Measurements from ENCODE around the gene TUBB2A. TPM values are rescaled to one million over a fixed set of nuclear protein-coding genes. Genes with fewer than 3 reads are reported as not detected.
A peak's percentile ranks its signal among the peaks of the same experiment; 100 is the strongest.

The TUBB2A gene
- total and polyA plus RNA-seq, 2 of the 13 experiments (the other 11 are each of a cell fraction or from before 2014, with no cell fraction given) = 35.3 to 106 TPM

DNA sequence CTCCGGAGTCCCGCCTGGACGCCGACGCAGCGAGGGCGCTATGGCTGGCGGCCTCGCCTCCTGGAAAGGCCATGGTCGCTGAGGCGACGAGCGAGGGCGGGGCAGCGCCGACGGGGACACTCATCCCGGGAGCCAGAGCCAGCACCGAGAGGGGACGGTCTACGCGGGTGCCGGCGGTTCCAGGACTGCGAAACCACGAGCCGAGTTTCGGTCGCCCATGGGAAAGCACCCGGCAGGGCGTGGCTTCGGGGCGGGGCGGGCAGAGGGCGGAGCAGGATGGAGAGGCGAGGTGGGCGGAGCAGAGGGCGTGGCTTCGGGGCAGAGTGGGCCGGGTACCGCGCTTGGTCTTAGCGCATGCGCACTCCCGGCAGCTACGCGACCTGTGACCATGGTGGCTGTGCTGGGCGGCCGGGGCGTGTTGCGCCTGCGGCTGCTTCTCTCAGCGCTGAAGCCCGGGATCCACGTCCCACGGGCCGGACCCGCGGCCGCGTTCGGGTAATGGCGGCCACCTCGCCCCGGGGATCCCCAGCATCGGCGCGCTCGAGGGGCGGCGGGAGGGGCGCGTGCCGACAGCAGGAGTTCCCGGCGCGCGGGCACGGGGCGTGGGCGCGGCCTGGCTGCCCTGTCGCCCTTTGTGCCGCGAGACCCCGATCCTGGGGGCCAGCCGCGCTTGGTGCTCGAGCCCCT, 38.8 kb downstream of the TUBB2A start, which contains the start of gene BPHL (continued):
- TF ChIP-seq TBL1XR1 (IDR thresholded peaks at IDR 0.05; ENCODE audit: borderline replicate concordance, low read length, partially characterized antibody) (no peak), NONO (IDR thresholded peaks at IDR 0.05) (no peak), NONO (CRISPR knock-in tag; conservative IDR thresholded peaks at IDR 0.05) (peak; percentile 95), KDM5B (CRISPR knock-in tag; IDR thresholded peaks at IDR 0.05; ENCODE audit: borderline replicate concordance) (peak; percentile 88; the same call in 1 of the 2 replicates), ZNF33B (CRISPR knock-in tag; IDR thresholded peaks at IDR 0.05) (0 out of 2 replicates have a peak, but pooled peaks have one; percentile 68), HBP1 (CRISPR knock-in tag; IDR thresholded peaks at IDR 0.05; ENCODE audit: low read depth) (peak; percentile 58; the same call in 1 of the 2 replicates), GATAD1 (CRISPR knock-in tag; IDR thresholded peaks at IDR 0.05) (peak; percentile 75), ARID5B (CRISPR knock-in tag; IDR thresholded peaks at IDR 0.05) (peak; percentile 59), SP140L (CRISPR knock-in tag; IDR thresholded peaks at IDR 0.05; ENCODE audit: borderline replicate concordance) (peak; percentile 71; the same call in 1 of the 2 replicates), KLF6 (CRISPR knock-in tag; IDR thresholded peaks at IDR 0.05) (peak; percentile 90), MLLT10 (CRISPR knock-in tag; IDR thresholded peaks at IDR 0.05) (no peak), ZBTB20 (CRISPR knock-in tag; IDR thresholded peaks at IDR 0.05; ENCODE audit: borderline replicate concordance, low read depth) (peak; percentile 71), SKI (IDR thresholded peaks at IDR 0.05; ENCODE audit: partially characterized antibody) (peak; percentile 81), THYN1 (CRISPR knock-in tag; IDR thresholded peaks at IDR 0.05; ENCODE audit: borderline replicate concordance, low read depth) (no peak)
- TF ChIP-seq, protein P1, sequence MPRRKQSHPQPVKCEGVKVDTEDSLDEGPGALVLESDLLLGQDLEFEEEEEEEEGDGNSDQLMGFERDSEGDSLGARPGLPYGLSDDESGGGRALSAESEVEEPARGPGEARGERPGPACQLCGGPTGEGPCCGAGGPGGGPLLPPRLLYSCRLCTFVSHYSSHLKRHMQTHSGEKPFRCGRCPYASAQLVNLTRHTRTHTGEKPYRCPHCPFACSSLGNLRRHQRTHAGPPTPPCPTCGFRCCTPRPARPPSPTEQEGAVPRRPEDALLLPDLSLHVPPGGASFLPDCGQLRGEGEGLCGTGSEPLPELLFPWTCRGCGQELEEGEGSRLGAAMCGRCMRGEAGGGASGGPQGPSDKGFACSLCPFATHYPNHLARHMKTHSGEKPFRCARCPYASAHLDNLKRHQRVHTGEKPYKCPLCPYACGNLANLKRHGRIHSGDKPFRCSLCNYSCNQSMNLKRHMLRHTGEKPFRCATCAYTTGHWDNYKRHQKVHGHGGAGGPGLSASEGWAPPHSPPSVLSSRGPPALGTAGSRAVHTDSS (CRISPR knock-in tag; conservative IDR thresholded peaks at IDR 0.05) = no peak
- TF ChIP-seq, protein P2, sequence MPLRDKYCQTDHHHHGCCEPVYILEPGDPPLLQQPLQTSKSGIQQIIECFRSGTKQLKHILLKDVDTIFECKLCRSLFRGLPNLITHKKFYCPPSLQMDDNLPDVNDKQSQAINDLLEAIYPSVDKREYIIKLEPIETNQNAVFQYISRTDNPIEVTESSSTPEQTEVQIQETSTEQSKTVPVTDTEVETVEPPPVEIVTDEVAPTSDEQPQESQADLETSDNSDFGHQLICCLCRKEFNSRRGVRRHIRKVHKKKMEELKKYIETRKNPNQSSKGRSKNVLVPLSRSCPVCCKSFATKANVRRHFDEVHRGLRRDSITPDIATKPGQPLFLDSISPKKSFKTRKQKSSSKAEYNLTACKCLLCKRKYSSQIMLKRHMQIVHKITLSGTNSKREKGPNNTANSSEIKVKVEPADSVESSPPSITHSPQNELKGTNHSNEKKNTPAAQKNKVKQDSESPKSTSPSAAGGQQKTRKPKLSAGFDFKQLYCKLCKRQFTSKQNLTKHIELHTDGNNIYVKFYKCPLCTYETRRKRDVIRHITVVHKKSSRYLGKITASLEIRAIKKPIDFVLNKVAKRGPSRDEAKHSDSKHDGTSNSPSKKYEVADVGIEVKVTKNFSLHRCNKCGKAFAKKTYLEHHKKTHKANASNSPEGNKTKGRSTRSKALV (CRISPR knock-in tag; IDR thresholded peaks at IDR 0.05) = peak; percentile 62; the same call in 1 of the 2 replicates
- TF ChIP-seq, protein P3, sequence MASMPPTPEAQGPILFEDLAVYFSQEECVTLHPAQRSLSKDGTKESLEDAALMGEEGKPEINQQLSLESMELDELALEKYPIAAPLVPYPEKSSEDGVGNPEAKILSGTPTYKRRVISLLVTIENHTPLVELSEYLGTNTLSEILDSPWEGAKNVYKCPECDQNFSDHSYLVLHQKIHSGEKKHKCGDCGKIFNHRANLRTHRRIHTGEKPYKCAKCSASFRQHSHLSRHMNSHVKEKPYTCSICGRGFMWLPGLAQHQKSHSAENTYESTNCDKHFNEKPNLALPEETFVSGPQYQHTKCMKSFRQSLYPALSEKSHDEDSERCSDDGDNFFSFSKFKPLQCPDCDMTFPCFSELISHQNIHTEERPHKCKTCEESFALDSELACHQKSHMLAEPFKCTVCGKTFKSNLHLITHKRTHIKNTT (CRISPR knock-in tag; IDR thresholded peaks at IDR 0.05) = no peak

Data from HepG2 (cell line).